Measurements from ENCODE around the gene PMM2. TPM values are rescaled to one million over a fixed set of nuclear protein-coding genes. Genes with fewer than 3 reads are reported as not detected.

The PMM2 gene
- total RNA-seq, 4 donors from 2014 or later: 35.9 to 98.6 (median 48.6) TPM

DNA sequence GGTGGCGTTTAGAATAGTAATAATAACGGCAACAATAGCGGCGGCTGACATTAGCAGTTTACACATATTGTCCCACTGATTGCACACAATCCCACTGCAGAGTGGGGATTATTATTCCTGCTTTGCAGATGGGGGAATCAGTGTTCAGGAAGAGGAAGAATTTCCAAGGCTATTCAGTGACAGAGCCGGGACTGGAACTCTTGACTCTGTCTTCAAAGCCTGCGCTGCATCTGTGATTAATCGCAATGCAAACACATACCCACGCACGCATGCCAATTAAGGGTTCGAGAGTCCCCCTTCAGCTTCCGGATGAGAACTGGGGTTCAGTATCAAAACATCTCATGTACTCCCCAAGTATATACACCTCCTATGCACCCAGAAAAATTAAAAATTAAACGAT, 29.4 kb upstream of the PMM2 start:
- ATAC-seq (ENCODE audit: low FRiP score) (no peak), DNase-seq (ENCODE audit: low spot score) (no peak)
- TF ChIP-seq, protein P1, sequence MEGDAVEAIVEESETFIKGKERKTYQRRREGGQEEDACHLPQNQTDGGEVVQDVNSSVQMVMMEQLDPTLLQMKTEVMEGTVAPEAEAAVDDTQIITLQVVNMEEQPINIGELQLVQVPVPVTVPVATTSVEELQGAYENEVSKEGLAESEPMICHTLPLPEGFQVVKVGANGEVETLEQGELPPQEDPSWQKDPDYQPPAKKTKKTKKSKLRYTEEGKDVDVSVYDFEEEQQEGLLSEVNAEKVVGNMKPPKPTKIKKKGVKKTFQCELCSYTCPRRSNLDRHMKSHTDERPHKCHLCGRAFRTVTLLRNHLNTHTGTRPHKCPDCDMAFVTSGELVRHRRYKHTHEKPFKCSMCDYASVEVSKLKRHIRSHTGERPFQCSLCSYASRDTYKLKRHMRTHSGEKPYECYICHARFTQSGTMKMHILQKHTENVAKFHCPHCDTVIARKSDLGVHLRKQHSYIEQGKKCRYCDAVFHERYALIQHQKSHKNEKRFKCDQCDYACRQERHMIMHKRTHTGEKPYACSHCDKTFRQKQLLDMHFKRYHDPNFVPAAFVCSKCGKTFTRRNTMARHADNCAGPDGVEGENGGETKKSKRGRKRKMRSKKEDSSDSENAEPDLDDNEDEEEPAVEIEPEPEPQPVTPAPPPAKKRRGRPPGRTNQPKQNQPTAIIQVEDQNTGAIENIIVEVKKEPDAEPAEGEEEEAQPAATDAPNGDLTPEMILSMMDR (IDR thresholded peaks at IDR 0.05): no peak

DNA sequence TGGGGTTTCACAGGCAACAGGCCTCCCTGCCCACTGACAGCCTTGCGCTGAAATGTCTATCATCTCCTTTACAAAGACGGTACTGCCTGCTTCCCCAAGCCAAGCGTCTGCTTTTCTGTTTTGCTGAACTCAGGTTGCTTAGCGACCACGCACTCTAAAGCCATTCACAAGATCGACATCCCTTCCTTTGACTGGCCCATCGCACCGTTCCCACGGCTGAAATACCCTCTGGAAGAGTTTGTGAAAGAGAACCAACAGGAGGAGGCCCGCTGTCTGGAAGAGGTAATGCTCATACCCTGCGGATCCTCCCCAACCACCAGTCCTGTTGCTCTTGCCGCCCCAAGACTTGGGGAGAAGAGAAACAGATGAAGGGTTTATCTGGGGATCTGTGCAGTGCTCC, 28.9 kb upstream of the PMM2 start:
- no peak for ATAC-seq (ENCODE audit: low FRiP score)
- TF ChIP-seq, protein P1 (IDR thresholded peaks at IDR 0.05): no peak
- DNase-seq (ENCODE audit: low spot score): no peak

DNA sequence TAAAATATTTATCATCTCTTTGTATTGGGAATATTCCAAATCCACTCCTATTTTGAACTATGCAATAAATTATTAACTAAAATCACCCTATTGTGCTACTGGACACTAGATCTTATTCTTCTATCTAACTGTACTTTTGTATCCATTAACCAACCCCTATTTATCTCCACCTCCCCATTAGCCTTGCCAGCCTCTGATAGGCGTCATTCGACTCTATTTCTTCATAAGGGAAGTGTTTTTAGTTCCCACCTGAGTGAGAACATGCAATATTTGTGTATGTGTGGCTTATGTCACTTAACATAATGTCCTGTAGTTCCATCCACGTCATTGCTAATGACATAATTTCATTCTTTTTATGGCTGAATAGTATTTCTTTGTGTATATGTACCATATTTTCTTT, 24.1 kb upstream of the PMM2 start:
- DNase-seq (ENCODE audit: low spot score) (no peak), ATAC-seq (ENCODE audit: low FRiP score) (no peak)
- TF ChIP-seq, protein P1 (IDR thresholded peaks at IDR 0.05): no peak

DNA sequence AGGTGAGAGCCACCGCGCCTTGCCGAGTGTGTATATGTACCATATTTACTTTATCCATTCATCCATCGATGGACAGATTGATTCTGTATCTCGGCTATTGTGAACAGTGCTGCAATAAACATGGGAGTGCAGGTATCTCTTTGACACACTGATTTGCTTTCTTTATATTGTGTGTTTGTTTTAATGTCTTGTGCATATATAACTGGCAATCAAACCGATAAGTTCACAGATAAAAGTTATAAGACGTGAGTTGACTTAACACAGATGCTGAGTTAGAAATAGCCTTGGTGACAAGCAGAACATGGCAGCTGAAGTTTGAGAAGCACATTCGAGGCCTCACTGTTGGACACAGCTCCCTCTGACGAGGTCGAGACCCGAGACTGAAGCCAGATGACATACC, 23.4 kb upstream of the PMM2 start:
- ATAC-seq (ENCODE audit: low FRiP score): no peak
- TF ChIP-seq, protein P1 (IDR thresholded peaks at IDR 0.05): no peak

DNA sequence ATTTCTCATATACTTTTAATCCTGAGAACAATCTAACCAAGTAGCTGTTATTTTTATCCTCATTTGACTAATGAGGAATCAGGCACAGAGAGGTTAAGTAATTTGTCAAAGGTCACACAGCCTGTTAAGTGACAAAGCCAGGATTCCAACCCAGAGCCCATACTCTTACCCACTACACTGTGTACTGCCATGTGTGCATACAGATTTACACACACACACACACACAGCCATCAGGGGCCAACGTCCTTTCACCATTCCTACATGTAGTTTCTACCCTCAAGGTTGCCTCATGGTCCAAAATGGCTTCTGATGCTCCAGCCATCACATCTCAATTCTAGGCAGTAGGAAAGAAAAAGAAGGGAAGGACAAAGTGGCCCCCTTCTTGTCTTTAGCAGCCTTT, 22.3 kb upstream of the PMM2 start:
- ATAC-seq (ENCODE audit: low FRiP score): no peak
- TF ChIP-seq, protein P1 (IDR thresholded peaks at IDR 0.05): no peak

More for the DNA sequence above, 23.4 kb upstream of the PMM2 start:
- DNase-seq (ENCODE audit: low spot score): no peak

DNA sequence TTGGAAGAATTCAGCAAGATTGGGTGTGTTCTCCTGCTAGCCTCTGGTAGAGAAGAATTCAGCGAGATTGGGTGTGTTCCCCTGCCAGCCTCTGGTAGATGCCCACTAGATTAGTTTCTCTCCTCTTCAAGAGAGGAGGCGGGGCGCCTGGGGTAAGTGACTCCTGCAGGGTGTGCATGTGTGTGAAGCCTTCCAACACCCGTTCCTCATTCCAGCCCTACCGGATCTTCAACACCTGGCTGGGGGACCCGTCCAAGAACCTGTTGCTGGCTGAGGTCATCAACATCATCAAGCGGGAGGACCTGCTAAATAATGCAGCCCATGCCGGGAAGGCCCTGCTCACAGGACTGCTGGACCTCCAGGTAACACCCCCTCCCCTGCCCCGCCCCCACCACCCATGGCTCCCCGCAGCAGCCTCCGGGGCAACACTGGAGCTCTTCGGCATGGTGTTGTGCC, 21.5 kb upstream of the PMM2 start:
- ATAC-seq (ENCODE audit: low FRiP score) (no peak), DNase-seq (ENCODE audit: low spot score) (no peak)
- TF ChIP-seq, protein P1 (IDR thresholded peaks at IDR 0.05): no peak

More for the DNA sequence above, 22.3 kb upstream of the PMM2 start:
- DNase-seq (ENCODE audit: low spot score): no peak

DNA sequence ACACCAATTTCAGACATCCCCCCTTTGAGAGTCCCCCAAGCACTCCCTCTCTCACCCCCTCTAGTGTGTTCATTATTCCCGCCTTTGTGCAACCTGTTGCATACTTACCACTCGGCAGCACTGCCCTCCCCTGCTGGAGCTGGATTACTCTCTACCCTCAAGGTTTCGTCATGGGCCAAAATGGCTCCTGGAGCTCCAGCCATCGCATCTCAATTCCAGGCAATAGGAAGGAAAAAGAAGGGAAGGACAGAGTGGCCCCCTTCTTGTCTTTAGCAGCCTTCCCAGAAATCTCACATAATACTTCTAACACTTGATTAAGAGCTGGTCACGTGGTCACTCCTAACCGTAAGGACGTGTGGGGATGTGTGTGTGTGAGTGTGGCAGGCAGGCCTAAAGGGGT, 20.4 kb upstream of the PMM2 start:
- TF ChIP-seq, protein P1 (IDR thresholded peaks at IDR 0.05): no peak
- DNase-seq (ENCODE audit: low spot score) (no peak), ATAC-seq (ENCODE audit: low FRiP score) (no peak)
